ENCODE results near the gene ADD2. TPM values are rescaled to one million over a fixed set of nuclear protein-coding genes. Genes with fewer than 3 reads are reported as not detected.
"Not testable (repeated sequence)": the region's sequence is repeated elsewhere in the genome, so short reads cannot be mapped to it uniquely, and the experiment has no call there.

ADD2 gene
- polyA plus RNA-seq, 4 donors: 4.2 to 7.5 (median 6.1) TPM

DNA sequence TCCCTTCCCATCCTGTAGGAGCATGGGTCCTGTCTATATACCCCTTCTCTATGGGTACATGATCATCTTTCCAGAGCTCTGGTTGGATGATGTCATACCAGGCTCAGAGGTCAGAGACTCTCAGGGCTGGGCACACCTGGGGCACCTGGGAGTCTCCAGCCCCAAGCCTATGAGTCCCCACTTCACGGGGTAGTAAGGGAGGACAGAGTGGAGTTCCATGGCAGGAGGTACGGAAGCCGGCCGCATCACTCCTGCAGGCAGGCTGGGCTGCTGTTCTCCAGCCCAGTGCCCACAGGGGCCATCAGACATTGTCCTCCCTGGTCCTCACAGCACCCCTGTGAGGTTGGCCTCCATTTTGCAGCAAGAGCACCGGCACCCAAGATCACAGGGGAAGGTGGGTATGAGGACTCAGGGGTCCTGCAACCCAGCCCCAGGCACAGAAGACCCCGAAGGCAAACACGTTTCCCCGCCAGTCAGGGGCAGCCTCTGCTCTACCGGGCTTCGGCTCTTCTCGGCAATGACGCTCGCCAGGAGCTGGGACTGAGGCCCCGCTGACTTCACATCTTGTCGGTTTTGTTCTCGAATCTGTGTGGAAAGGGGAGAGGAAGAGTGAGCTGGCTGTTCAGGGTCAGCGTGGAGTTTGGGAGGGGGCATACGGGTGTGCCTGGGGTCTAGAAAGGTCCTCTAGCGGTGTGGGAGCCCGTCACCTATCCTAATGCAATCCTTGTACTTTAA, 91.5 kb downstream of the ADD2 start:
- no peak for DNase-seq (ENCODE audit: low read depth in 4 of 4, low spot score in 2 of 4)

DNA sequence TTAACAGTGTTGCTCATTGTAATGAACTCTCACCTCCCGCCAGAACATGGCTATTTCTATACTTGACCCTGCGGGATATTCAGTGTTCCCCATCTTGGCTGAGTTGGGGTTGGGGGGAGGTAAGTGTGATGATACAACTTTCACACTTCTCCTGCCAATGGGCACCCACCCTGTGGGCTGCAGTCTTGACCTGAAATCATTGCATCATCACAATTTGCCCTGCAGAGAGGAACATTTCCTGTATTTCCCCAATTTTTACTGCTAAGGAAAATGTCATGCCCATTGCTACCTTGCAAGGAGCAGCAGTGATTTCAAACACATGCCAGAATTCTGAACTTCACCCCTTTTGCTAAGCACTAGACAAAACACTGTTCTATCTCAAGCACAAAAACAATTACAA, 92.1 kb downstream of the ADD2 start:
- no peak for DNase-seq (ENCODE audit: low read depth in 4 of 4, low spot score in 2 of 4)

- DNase-seq (ENCODE audit: low read depth in 4 of 4, low spot score in 2 of 4): no peak
Measured at GRCh38 chr2:70674636-70675430, 93.2 kb downstream of the ADD2 start.

DNA sequence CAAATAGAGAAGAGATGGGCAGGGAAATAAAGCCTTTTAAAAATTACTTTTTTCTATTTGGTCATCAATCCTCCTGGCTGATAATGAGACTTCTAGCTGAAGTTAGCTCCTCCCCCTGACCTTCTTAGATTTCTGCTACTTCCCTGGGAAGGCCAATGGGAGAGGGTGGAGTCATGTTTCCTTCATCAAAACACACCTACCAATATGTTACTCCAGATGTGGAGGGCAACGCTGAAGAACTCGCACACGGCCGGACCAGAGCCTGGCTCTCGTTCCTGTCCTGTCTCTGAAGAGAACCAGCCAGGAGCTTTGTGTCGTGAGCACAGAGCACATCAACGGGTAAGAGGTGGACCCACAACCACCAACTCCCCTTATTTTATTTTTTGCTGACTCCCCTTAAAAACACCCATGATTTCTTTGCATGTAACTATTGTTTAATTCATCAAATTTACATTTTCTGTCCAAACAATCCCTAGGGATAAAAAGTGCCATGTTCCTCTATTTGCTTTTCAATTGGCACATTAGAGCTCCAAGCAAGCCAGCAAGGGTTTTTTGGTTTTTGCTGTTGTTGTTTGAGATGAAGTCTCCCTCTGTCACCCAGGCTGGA, 94.9 kb downstream of the ADD2 start:
- DNase-seq (ENCODE audit: low read depth in 4 of 4, low spot score in 2 of 4): peak in 3 of 4 donors; percentile 7 to 40 (median 26)

DNA sequence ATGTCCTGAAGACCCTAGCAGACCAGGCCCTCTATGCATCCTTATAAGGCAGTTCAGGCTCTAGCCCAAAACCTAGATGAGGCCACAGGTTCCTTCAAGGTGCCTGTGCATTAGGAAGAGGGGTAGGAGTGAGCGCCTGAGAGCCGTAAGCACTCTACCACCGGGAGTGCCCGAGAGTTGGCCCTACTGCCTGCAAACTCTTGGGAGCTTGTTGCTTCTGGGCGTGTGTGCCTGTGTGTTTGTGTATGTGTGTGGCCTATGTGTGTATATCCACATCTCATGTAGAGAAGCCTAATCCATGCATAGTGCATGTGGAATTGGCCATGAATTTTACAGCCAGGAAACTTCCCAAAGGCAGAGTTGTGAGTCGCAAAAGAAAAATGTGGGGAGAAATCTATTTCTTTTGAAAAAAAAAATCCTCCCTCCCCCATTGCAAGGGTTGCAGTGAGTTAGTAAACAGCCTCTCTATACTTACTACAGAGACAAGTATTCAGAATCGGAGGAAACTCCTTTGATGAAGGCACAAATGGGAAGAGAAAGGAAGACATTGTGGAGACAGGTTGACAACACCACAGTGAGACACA, 96.8 kb downstream of the ADD2 start:
- no peak for DNase-seq (ENCODE audit: low read depth in 4 of 4, low spot score in 2 of 4)

- no peak for DNase-seq (ENCODE audit: low read depth in 4 of 4, low spot score in 2 of 4)
Measured at GRCh38 chr2:70670626-70671025, 97.4 kb downstream of the ADD2 start.

- no peak for DNase-seq (ENCODE audit: low read depth in 4 of 4, low spot score in 2 of 4)
Measured at GRCh38 chr2:70670202-70670601, 97.8 kb downstream of the ADD2 start.

DNA sequence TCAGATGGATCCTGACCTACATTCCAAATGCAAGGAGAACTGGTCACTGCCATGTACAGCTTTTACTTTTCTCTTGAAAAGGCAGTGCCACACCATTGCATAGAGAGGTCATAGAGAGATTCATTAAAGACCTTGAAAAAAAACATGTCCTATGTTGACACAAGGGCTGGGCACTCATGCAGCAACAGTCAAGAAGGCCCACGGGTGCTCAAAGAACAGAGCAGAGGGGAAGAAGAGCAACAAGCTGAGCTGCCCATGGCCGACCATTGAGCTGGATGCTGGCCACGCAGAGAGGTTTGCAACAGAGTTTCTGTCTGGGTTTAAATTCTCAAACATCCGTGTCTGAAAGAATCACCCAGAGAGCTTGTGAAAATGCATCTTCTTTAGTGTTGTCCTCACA, 99.1 kb downstream of the ADD2 start:
- DNase-seq (ENCODE audit: low read depth in 4 of 4, low spot score in 2 of 4): no peak

- no peak for DNase-seq (ENCODE audit: low read depth in 4 of 4, low spot score in 2 of 4)
Measured at GRCh38 chr2:70668432-70668831, 99.6 kb downstream of the ADD2 start.

- DNase-seq (ENCODE audit: low read depth in 4 of 4, low spot score in 2 of 4): no peak
Measured at GRCh38 chr2:70664525-70664924, 103.5 kb downstream of the ADD2 start.

DNA sequence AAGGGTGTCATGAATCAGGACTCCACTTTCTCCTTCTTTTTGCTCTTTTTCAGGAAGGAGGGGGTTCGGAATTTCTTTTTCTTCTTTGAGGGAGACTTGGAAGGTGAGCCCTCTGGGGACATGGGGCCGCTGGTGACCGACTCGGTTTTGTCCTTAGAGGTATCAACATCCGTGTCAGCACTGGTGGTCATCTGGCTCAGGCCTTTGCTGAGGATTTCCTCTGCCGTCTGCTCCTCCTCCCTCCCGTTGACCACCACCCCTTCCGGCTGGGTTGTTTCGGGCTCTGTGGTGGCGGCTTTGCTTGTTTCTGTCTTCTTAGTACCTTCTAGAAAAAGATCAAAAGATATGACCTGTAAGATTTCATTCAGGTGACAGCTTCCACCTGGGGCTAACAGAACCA, 104.6 kb downstream of the ADD2 start:
- DNase-seq (ENCODE audit: low read depth in 4 of 4, low spot score in 2 of 4): no peak

- DNase-seq (ENCODE audit: low read depth in 4 of 4, low spot score in 2 of 4): no peak
Measured at GRCh38 chr2:70659551-70659950, 108.4 kb downstream of the ADD2 start.

DNA sequence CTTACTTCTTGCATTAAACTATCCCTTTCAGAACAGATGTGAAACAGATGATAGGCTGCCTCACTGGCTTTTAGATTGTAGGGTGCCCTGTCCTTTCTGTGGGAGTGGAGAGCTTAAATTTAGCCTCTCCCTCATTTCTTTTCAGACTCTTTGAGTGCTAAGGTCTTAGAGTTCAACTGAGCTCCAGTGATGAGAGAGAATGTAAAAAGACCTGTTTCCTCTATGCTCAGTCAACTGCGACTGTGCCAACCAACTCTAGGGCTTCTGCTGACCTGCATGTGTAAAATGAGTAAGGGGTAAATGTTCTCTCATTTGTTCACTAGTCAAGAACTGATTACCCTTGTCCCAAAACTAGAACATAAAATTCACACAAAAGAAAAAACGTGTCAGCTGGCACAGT, 109.5 kb downstream of the ADD2 start:
- DNase-seq (ENCODE audit: low read depth in 4 of 4, low spot score in 2 of 4): no peak

- no peak for DNase-seq (ENCODE audit: low read depth in 4 of 4, low spot score in 2 of 4)
Measured at GRCh38 chr2:70657246-70657645, 110.8 kb downstream of the ADD2 start.

- no peak for DNase-seq (ENCODE audit: low read depth in 4 of 4, low spot score in 2 of 4)
Measured at GRCh38 chr2:70656421-70657010, 111.5 kb downstream of the ADD2 start.

DNA sequence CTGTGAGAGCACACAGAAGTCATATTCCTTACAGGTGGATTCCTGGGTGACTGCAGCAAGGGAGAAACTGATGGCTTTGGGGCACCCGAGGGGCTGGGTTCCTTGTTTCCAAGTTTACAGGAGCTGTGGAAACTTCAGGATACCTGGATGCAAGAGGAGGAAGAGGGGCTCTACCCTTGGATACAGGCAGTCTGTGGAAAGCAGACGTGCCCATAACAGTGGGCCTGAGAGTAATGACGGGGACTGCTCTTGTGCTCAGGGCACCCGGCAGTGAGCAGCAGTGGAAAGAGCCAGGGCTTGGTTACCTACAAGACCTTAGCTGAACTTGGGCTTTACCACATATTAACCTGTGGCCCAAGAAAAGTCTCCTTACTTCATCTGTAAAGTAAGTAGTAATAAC, 112.2 kb downstream of the ADD2 start:
- no peak for DNase-seq (ENCODE audit: low read depth in 4 of 4, low spot score in 2 of 4)

- DNase-seq (ENCODE audit: low read depth in 4 of 4, low spot score in 2 of 4): not testable (repeated sequence)
Measured at GRCh38 chr2:70655211-70655610, 112.8 kb downstream of the ADD2 start.

GRCh38 chr2:70651727-70652126, 116.3 kb downstream of the ADD2 start:
- no peak for DNase-seq (ENCODE audit: low read depth in 4 of 4, low spot score in 2 of 4)

DNA sequence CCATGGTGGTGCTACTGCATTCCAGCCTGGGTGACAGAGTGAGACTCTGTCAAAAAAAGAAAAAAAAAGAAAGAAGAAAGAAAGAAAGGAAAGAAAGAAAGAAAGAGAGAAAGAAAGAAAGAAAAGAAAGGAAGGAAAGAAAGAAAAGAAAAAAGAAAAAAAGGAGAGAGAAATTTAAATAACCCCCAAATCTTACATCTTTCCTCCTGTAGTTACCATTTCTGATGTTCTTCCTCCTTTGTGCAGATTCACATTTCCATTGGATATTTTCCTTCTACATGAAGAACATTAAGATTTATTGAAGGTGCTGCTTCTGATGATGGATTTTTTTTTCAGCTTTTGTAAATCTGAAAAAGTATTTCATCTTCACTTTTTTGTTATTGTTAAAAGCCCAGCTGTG, 117.0 kb downstream of the ADD2 start:
- no peak for DNase-seq (ENCODE audit: low read depth in 4 of 4, low spot score in 2 of 4)

GRCh38 chr2:70648961-70649360, 119.0 kb downstream of the ADD2 start:
- DNase-seq (ENCODE audit: low read depth in 4 of 4, low spot score in 2 of 4): no peak
